ENCODE data around the gene MPP2.

Gene MPP2

DNA sequence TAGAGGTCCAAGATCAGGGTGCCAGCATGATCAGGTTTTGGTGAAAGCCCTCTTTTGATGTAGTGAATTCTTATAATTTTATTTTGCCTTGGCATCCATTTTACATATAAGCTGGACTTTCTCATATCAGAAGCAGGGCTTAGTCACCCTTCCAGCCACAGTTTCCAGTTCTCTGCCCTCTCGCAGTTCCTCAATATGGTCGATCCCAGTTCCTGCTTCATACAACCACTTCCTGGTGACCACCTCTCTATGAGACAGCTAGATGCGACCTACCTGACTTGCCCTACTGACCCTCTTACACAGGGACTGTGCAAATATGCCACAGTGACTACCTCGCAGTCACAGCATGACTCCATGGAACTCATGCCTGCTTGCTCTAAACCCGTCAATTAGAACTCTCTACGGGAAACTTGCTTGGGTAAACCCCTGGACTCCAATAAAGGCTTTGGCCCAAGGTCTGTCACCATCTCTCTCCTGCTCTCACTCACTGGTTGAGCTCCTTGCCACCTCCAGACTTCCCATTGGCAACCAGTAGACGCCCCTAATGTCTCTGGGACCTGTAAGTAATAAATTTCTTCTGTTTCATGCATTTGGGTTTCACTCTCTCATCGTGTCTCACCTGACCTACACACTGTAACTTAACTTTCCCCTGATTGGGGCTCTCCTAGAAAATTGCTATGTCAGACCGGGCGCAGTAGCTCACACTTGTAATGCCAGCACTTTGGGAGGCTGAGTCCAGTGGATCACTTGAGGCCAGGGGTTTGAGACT, 38.9 kb downstream of the MPP2 start:
- H3K4me1 ChIP-seq, result peaks cover 0 to 28% (median 4%) of the 10 kb centered on the region in 10 experiments; a peak in 9 of 20 replicates
- H4K20me1 ChIP-seq, result no peaks in the 10 kb centered on the region
- peak overlapping the region in 5 of 11 experiments; percentile 38 to 73 (median 52); a peak in 10 of 22 replicates for H3K4me2 ChIP-seq
- H3K27me3 ChIP-seq, result no peaks in the 10 kb centered on the region
- no peak for TF ChIP-seq Cebpa-rat (IDR thresholded peaks at IDR 0.05)
- no peak overlapping the region for H3K4me3 ChIP-seq
- peaks cover 0 to 12% (median 9%) of the 10 kb centered on the region in 11 experiments; a peak in 11 of 22 replicates for H3K9me3 ChIP-seq (replicated peaks in 1 of 11)
- H3K9ac ChIP-seq, result no peak overlapping the region
- H3K27ac ChIP-seq, result peak overlapping the region in 4 of 11 experiments; percentile 15 to 57 (median 45); a peak in 5 of 22 replicates
- H3K36me3 ChIP-seq, result no peaks in the 10 kb centered on the region

DNA sequence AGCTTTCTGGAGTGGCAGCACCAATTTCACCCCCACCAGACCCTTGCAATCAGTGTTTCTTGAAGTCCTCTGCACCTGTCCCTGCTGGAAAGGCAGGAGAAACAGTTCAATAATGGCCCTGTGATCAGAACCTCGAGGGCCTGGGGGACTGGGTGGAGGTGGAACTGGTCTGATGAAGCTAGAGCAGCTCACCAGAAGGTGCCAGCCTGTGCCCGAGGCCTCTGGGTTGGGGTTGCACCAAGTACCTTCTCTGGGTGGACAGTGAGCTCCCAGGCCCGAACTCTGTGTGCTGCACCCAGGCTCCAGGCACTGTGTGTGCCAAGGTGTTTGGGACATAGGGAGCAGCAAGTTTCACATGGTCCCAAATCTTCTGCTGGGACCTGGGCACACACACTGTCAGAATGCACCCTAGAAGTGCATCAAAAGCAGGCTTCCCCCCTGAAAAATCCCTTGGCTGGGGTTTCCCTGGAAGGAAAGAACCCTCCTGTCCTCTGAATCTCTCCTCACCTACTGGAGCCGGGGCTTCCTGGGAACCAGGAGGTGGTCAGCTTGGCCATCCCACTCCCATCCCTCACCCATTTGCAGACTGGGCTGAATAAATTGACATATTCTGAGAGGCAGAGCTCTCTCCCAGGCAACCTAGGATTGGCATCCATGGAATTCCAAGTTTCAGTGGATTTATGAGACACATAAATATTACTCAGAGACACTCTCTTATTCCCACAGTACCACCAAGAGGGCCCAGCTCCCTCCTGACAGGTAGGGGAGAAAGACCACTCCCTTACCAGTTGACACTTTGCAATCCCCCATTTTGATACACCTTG, 43.0 kb downstream of the MPP2 start:
- Histone ChIP-seq H3K9ac (no peak overlapping the region), H3K9me3 (replicated peaks in 1 of 11) (peaks cover 0 to 12% (median 9%) of the 10 kb centered on the region in 11 experiments; a peak in 11 of 22 replicates), H4K20me1 (no peaks in the 10 kb centered on the region), H3K4me3 (no peak overlapping the region), H3K27me3 (no peaks in the 10 kb centered on the region), H3K4me2 (no peak overlapping the region), H3K27ac (no peak overlapping the region), H3K4me1 (peaks cover 6 to 40% (median 15%) of the 10 kb centered on the region in 10 experiments; a peak in 17 of 20 replicates), H3K36me3 (no peaks in the 10 kb centered on the region)
- TF ChIP-seq Cebpa-rat (IDR thresholded peaks at IDR 0.05), result no peak

DNA sequence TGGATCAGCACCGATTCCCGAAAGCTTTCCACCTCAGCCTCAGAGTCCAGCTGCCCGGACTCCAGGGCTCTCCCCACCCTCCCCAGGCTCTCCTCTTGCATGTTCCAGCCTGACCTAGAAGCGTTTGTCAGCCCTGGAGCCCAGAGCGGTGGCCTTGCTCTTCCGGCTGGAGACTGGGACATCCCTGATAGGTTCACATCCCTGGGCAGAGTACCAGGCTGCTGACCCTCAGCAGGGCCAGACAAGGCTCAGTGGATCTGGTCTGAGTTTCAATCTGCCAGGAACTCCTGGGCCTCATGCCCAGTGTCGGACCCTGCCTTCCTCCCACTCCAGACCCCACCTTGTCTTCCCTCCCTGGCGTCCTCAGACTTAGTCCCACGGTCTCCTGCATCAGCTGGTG, 45.4 kb downstream of the MPP2 start:
- H3K4me2 ChIP-seq, result no peak overlapping the region
- no peak overlapping the region for H3K27ac ChIP-seq
- TF ChIP-seq Cebpa-rat (IDR thresholded peaks at IDR 0.05), result no peak
- no peaks in the 10 kb centered on the region for H3K27me3 ChIP-seq
- no peak overlapping the region for H3K4me3 ChIP-seq
- H4K20me1 ChIP-seq, result no peaks in the 10 kb centered on the region
- H3K9ac ChIP-seq, result no peak overlapping the region
- peaks cover 0 to 6% (median 0%) of the 10 kb centered on the region in 11 experiments; a peak in 5 of 22 replicates for H3K9me3 ChIP-seq (replicated peaks in 1 of 11)
- H3K36me3 ChIP-seq, result no peaks in the 10 kb centered on the region
- H3K4me1 ChIP-seq, result peaks cover 13 to 28% (median 20%) of the 10 kb centered on the region in 10 experiments; a peak in 18 of 20 replicates

DNA sequence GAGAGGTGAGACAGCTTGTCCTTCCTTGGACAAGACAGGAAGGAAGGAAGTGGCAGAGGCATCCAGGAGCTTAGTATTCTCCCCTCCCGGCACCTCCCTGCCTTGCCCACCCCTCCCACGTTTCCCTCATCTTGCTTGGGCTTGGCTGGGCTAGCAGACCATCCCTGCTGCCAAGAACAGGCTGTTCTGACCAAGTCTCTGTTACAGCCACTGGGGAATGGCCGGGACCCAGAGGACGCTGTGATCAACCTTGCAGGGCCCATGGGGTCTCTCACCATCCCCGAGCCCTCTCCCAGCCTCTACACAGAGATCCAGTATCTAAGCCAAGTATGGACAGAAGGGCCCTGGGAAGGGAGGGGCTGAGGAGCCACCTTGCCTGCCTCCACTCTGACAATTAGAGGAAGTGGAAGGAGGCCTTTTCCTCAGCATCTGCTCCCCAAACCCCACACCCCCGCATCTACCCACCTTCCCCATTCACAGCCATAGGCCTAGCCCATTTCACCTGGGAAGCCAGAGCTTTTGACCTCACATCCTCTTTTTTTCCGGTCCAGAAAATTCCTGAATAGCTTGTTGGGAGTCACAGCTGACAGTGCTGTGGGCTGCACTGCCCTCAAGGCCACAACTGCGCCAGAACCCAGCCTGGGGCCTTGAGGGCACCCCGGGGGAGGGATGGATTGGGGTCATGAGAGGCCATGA, 46.3 kb downstream of the MPP2 start:
- peak overlapping the region in 10 of 11 experiments; percentile 12 to 51 (median 34); a peak in 17 of 22 replicates for H3K4me2 ChIP-seq
- no peak overlapping the region for H3K27ac ChIP-seq
- peaks cover 0 to 8% (median 0%) of the 10 kb centered on the region in 11 experiments; a peak in 5 of 22 replicates for H3K9me3 ChIP-seq (replicated peaks in 1 of 11)
- no peak overlapping the region for H3K4me3 ChIP-seq
- no peaks in the 10 kb centered on the region for H3K36me3 ChIP-seq
- no peak overlapping the region for H3K9ac ChIP-seq
- no peaks in the 10 kb centered on the region for H4K20me1 ChIP-seq
- no peaks in the 10 kb centered on the region for H3K27me3 ChIP-seq
- H3K4me1 ChIP-seq, result peaks cover 9 to 28% (median 20%) of the 10 kb centered on the region in 10 experiments; a peak in 18 of 20 replicates
- TF ChIP-seq Cebpa-rat (IDR thresholded peaks at IDR 0.05), result no peak

DNA sequence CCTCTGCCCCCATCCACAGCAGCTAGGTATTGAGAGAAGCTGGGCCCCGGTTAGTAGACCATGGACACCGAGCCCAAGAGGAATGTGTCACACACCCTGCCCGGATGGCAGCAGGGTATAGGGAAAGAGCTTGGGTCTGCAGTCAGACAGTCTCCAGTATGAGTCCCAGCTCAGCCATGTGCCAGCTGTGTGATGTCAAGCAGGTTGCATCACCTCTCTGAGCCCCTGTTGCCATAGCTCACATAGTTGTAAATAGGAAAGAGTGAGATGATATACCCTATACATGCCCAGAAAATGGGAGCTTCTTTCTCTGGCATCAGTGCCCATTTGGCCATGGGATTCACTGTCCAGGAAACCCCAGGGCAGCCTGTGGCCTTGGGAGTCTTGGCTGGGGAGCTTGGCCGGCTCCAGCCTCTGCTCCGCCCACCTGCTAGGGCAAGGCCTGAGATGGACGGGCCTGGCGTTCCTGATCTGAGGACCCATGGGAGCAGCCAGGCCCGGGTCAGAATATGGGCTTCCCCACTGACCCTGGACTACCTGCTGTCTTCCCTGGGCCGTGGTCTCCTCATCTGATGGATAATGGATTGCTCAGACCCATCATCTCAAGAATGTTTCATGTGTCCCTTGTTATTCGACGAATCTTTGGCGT, 47.1 kb downstream of the MPP2 start:
- no peak overlapping the region for H3K9ac ChIP-seq
- H3K4me2 ChIP-seq, result peak overlapping the region in 1 of 11 experiments; percentile 46; a peak in 1 of 22 replicates
- peaks cover 9 to 24% (median 19%) of the 10 kb centered on the region in 10 experiments; a peak in 18 of 20 replicates for H3K4me1 ChIP-seq
- H3K4me3 ChIP-seq, result no peak overlapping the region
- peaks cover 0 to 8% (median 0%) of the 10 kb centered on the region in 11 experiments; a peak in 5 of 22 replicates for H3K9me3 ChIP-seq (replicated peaks in 1 of 11)
- no peak for TF ChIP-seq Cebpa-rat (IDR thresholded peaks at IDR 0.05)
- H3K27ac ChIP-seq, result no peak overlapping the region
- no peaks in the 10 kb centered on the region for H4K20me1 ChIP-seq
- no peaks in the 10 kb centered on the region for H3K36me3 ChIP-seq
- H3K27me3 ChIP-seq, result no peaks in the 10 kb centered on the region

DNA sequence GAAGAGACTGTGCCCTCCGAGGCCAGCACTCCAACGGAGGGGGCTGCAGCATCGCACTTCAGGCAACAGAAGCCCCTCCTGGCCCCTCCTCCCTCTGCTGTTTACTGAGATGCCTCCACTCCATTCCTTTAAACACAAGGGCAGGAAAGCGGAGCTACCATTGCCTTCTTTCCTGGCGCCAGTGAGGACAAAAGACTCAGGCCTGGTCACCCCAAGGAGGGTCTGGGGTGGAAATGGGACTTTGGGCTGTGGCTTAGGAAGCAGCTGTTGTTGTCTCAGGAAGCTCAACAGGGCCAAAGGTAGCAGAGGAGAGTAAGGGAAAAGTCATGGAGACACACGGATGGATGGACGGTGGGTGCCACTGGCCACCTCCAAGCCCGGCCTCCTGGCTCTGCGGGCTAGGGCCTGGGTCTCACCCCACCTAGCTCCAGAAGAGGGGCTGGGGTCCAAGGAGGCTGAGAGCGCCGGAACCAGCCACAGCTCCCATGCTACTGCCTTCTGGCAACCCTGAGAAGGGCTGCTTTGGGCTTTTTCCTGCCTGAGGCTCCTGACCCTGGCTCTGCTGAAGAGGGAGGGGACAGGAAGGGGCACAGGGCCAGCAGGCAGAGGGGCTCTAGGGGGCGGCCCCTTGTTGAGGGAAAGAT, 49.3 kb downstream of the MPP2 start:
- TF ChIP-seq Cebpa-rat (IDR thresholded peaks at IDR 0.05), result no peak
- no peaks in the 10 kb centered on the region for H3K27me3 ChIP-seq

DNA sequence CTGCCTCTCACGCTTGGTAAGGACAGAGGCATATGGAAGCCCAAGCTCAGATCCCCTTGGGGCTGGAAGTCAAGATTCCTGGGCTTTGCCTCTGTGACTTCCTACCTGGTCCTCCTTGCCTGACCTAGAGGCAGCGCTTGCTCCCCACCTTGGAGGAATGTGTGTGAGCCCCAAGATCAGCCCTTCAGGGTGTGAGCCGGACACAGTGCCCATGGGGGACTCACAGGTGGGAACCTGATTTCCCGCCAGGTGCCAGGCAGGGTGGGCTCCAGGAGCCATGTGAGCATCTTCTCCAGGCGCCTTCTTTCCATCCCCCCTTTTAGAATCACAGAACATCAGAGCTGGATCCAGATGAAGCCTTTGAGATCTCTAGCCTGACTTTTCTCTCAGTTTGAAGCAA, 50.2 kb downstream of the MPP2 start:
- no peak for TF ChIP-seq Cebpa-rat (IDR thresholded peaks at IDR 0.05)
- no peak overlapping the region for H3K4me3 ChIP-seq
- no peak overlapping the region for H3K27ac ChIP-seq
- H3K9me3 ChIP-seq (replicated peaks in 1 of 11), result peaks cover 0 to 8% (median 0%) of the 10 kb centered on the region in 11 experiments; a peak in 5 of 22 replicates
- H3K36me3 ChIP-seq, result no peaks in the 10 kb centered on the region
- peaks cover 9 to 25% (median 19%) of the 10 kb centered on the region in 10 experiments; a peak in 18 of 20 replicates for H3K4me1 ChIP-seq
- H4K20me1 ChIP-seq, result no peaks in the 10 kb centered on the region
- no peaks in the 10 kb centered on the region for H3K27me3 ChIP-seq
- H3K4me2 ChIP-seq, result no peak overlapping the region
- H3K9ac ChIP-seq, result no peak overlapping the region

More for the DNA sequence above, 49.3 kb downstream of the MPP2 start:
- Histone ChIP-seq H3K9me3 (replicated peaks in 1 of 11) (peaks cover 0 to 8% (median 0%) of the 10 kb centered on the region in 11 experiments; a peak in 5 of 22 replicates), H4K20me1 (no peaks in the 10 kb centered on the region), H3K9ac (0 out of 22 replicates have a peak overlapping the region, but pooled peaks of 1 of the 11 experiments have one; percentile 5), H3K4me2 (peak overlapping the region in 9 of 11 experiments; percentile 7 to 61 (median 34); a peak in 13 of 22 replicates), H3K4me3 (no peak overlapping the region), H3K36me3 (no peaks in the 10 kb centered on the region), H3K4me1 (peaks cover 9 to 24% (median 19%) of the 10 kb centered on the region in 10 experiments; a peak in 18 of 20 replicates), H3K27ac (no peak overlapping the region)

DNA sequence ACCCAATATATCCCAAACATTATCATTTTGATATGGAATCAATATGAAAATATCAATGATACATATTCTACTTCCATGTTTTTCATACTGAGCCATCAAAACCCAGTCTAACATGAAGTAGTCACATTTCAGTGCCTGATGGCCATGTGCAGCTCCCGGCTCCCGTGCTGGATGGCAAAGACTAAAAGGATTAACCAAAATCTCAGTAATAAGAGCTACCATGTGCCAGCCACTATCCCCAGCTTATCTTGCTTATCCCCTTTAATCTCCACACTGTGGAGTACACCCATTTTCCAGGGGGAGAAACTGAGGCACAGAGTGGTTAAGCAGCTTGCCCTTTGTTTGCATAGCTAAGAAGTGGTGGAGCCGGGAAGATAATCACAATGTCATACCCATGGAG, 51.2 kb downstream of the MPP2 start:
- H4K20me1 ChIP-seq, result no peaks in the 10 kb centered on the region
- H3K36me3 ChIP-seq, result no peaks in the 10 kb centered on the region
- H3K9me3 ChIP-seq (replicated peaks in 1 of 11), result peaks cover 0 to 8% (median 0%) of the 10 kb centered on the region in 11 experiments; a peak in 5 of 22 replicates
- no peak overlapping the region for H3K9ac ChIP-seq
- no peak for TF ChIP-seq Cebpa-rat (IDR thresholded peaks at IDR 0.05)
- no peak overlapping the region for H3K4me3 ChIP-seq
- H3K4me1 ChIP-seq, result peaks cover 14 to 30% (median 16%) of the 10 kb centered on the region in 10 experiments; a peak in 18 of 20 replicates
- H3K27ac ChIP-seq, result no peak overlapping the region
- H3K27me3 ChIP-seq, result no peaks in the 10 kb centered on the region
- H3K4me2 ChIP-seq, result no peak overlapping the region

Data from BLaER1 treated with 17β-estradiol and CSF1 and Interleukin-3, amounts not matched to agents 10 nM and 100 nM (cell line).